Measurements from ENCODE around the gene NHS.
A peak's percentile ranks its signal among the peaks of the same experiment; 100 is the strongest.

Gene NHS

GRCh38 chrX:17736856-17737709 lies 362.1 kb downstream of the NHS start, which contains the start of gene SCML1:
Gene SCML1, plus strand, starts transcription at chrX:17737493. Its CDS starts 6,694 bp downstream, at chrX:17744187.
- no peak for TF ChIP-seq CTCF (conservative IDR thresholded peaks at IDR 0.05)
- H3K27ac ChIP-seq: peak within 1 kb of the TSS; percentile 88

- H3K27ac ChIP-seq: peak overlapping the region; percentile 76
Measured at GRCh38 chrX:17737710-17737985, 362.6 kb downstream of the NHS start.

GRCh38 chrX:17737986-17738713 lies 363.1 kb downstream of the NHS start:
- H3K27ac ChIP-seq: peak overlapping the region; percentile 76
- TF ChIP-seq CTCF (conservative IDR thresholded peaks at IDR 0.05): no peak

More at GRCh38 chrX:17737710-17737985, 362.6 kb downstream of the NHS start:
- TF ChIP-seq CTCF (conservative IDR thresholded peaks at IDR 0.05): no peak

- TF ChIP-seq CTCF (conservative IDR thresholded peaks at IDR 0.05): no peak
- peak overlapping the region; percentile 76 for H3K27ac ChIP-seq
Measured at GRCh38 chrX:17738737-17739535, 363.9 kb downstream of the NHS start.

GRCh38 chrX:17740137-17741122 lies 365.4 kb downstream of the NHS start:
- H3K27ac ChIP-seq: peak overlapping the region; percentile 28
- no peak for TF ChIP-seq CTCF (conservative IDR thresholded peaks at IDR 0.05)

GRCh38 chrX:17741123-17741511 lies 366.1 kb downstream of the NHS start:
- H3K27ac ChIP-seq: peak overlapping the region; percentile 28
- no peak for TF ChIP-seq CTCF (conservative IDR thresholded peaks at IDR 0.05)
